ENCODE data around the gene LDB2. TPM values are rescaled to one million over a fixed set of nuclear protein-coding genes. Genes with fewer than 3 reads are reported as not detected.
"Not testable (repeated sequence)": the region's sequence is repeated elsewhere in the genome, so short reads cannot be mapped to it uniquely, and the experiment has no call there.

Gene LDB2
- total RNA-seq, 1 donor from 2014 or later = 69.8 TPM

GRCh38 chr4:16663307-16663706 is 235.1 kb downstream of the LDB2 start:
- DNase-seq (ENCODE audit: extremely low read depth, low read depth, low spot score) = no peak

- no peak for DNase-seq (ENCODE audit: extremely low read depth, low read depth, low spot score)
Measured at GRCh38 chr4:16661813-16662212, 236.6 kb downstream of the LDB2 start.

- no peak for DNase-seq (ENCODE audit: extremely low read depth, low read depth, low spot score)
Measured at GRCh38 chr4:16660656-16661055, 237.8 kb downstream of the LDB2 start.

- DNase-seq (ENCODE audit: extremely low read depth, low read depth, low spot score) = no peak
Measured at GRCh38 chr4:16659694-16660093, 238.8 kb downstream of the LDB2 start.

GRCh38 chr4:16659079-16659478 is 239.4 kb downstream of the LDB2 start:
- DNase-seq (ENCODE audit: extremely low read depth, low read depth, low spot score) = no peak

- no peak for DNase-seq (ENCODE audit: extremely low read depth, low read depth, low spot score)
Measured at GRCh38 chr4:16658183-16658582, 240.3 kb downstream of the LDB2 start.

- no peak for DNase-seq (ENCODE audit: extremely low read depth, low read depth, low spot score)
Measured at GRCh38 chr4:16655111-16655510, 243.3 kb downstream of the LDB2 start.

GRCh38 chr4:16652732-16653305 is 245.6 kb downstream of the LDB2 start:
- DNase-seq (ENCODE audit: extremely low read depth, low read depth, low spot score) = no peak

- no peak for DNase-seq (ENCODE audit: extremely low read depth, low read depth, low spot score)
Measured at GRCh38 chr4:16646459-16646858, 252.0 kb downstream of the LDB2 start.

- DNase-seq (ENCODE audit: extremely low read depth, low read depth, low spot score) = no peak
Measured at GRCh38 chr4:16643893-16644292, 254.6 kb downstream of the LDB2 start.

- no peak for DNase-seq (ENCODE audit: extremely low read depth, low read depth, low spot score)
Measured at GRCh38 chr4:16642897-16643296, 255.5 kb downstream of the LDB2 start.

GRCh38 chr4:16641971-16642370 is 256.5 kb downstream of the LDB2 start:
- no peak for DNase-seq (ENCODE audit: extremely low read depth, low read depth, low spot score)

- DNase-seq (ENCODE audit: extremely low read depth, low read depth, low spot score) = no peak
Measured at GRCh38 chr4:16636912-16637630, 261.4 kb downstream of the LDB2 start.

- no peak for DNase-seq (ENCODE audit: extremely low read depth, low read depth, low spot score)
Measured at GRCh38 chr4:16636304-16636703, 262.1 kb downstream of the LDB2 start.

- not testable (repeated sequence) for DNase-seq (ENCODE audit: extremely low read depth, low read depth, low spot score)
Measured at GRCh38 chr4:16629274-16629673, 269.2 kb downstream of the LDB2 start.

GRCh38 chr4:16628835-16629234 is 269.6 kb downstream of the LDB2 start:
- DNase-seq (ENCODE audit: extremely low read depth, low read depth, low spot score) = not testable (repeated sequence)

- peak; percentile 50 for DNase-seq (ENCODE audit: extremely low read depth, low read depth, low spot score)
Measured at GRCh38 chr4:16627999-16628398, 270.4 kb downstream of the LDB2 start.

- DNase-seq (ENCODE audit: extremely low read depth, low read depth, low spot score) = peak; percentile 44
Measured at GRCh38 chr4:16626945-16627344, 271.5 kb downstream of the LDB2 start.

- DNase-seq (ENCODE audit: extremely low read depth, low read depth, low spot score) = no peak
Measured at GRCh38 chr4:16622826-16623225, 275.6 kb downstream of the LDB2 start.

- no peak for DNase-seq (ENCODE audit: extremely low read depth, low read depth, low spot score)
Measured at GRCh38 chr4:16617435-16617834, 281.0 kb downstream of the LDB2 start.

GRCh38 chr4:16617011-16617410 is 281.4 kb downstream of the LDB2 start:
- no peak for DNase-seq (ENCODE audit: extremely low read depth, low read depth, low spot score)

- no peak for DNase-seq (ENCODE audit: extremely low read depth, low read depth, low spot score)
Measured at GRCh38 chr4:16609170-16609758, 289.2 kb downstream of the LDB2 start.
